SHP77 treated with DMSO at 0.1 percent for 48 hours (cell line): ENCODE results near the gene SLC39A3.
"Not testable (repeated sequence)": the region's sequence is repeated elsewhere in the genome, so short reads cannot be mapped to it uniquely, and the experiment has no call there.

Source experiments
- DNase-seq: peaks from one replicate; lab custom pipeline; 2025; lab: John Stamatoyannopoulos, UW

Gene SLC39A3

DNA sequence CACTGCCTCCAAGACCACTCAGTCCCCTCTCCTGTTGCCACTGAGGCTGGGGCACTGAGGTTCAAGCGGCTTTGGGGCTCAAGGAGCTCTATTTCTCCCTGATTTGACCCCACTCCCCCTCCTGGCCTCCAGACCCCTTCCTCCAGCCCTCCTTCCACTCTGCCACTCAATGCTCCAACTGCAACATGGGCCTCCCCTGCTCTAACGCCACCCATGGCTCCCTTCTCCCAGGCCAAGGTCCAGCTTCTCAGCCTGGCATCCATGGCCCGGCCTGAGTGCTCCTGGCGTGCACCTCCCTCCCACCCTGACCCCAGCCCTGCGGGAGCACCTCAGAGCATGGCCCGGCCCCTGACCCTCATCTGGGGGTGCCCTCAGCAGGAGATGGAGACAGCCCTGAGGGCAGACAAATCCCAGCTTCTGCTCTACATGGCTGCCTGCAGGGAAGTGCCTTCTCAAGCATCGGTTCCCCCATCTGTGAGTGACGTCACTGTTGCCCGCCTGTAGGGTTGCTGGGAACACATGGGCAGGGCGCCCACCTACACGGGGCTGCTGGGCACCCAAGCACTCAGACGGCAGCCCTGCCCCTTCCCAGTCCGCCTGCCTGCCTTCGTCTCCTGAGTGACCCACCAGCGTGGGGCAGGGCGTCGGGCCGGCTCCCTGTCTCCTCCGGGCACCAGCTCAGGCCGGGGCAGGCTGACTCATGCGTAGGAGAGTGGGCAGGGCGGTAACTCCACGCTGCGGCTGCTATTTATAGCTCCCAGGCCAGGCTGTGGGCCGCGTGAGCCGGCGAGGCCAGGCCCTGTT is 17.1 kb downstream of the SLC39A3 start:
- no peak for DNase-seq

- DNase-seq: no peak
Measured at GRCh38 chr19:2721570-2722540, 18.0 kb downstream of the SLC39A3 start.

DNA sequence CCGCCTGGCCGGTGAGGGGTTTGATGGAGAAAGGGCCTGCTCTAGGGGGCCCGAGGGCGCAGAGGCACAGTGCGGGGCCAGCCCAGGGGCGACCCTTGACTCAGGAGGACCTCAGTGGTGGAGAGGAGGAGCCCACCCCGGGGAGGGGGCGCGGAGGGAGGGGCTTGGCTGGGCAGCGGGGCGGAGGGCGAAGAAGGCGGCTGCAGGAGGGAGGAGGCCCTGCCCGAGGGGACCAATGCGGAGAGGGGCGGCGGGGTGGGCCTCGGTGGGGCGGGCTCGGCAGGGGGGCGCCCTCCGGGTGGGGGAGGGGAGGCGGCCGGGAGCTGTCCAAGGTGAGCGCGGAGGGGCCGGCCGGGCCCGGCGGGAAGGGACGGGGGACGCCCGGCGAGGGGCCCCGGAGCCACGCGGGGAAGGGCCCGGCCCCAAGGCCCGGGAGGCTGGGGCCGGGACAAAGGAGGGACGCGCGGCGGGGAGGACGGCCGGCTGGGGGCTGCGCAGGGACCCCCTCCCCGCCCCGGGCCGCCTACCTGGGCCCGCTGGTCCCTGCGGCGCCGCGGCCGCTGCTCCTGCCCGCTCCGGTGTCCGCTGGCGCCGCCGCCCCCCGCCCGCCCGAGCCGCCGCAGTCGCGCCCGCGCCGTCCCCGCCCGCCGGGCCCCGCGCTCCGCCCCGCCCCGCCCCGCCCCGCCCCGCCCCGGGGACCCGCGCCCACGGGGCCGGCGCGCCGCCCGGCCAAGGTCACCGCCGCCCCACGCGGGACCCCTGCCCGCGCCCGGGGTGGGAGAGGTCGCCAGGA is 18.8 kb downstream of the SLC39A3 start, which contains the start of gene DIRAS1:
Gene DIRAS1 (minus strand): TSS at position 596 of the 793 bp plus-strand sequence. CDS start 3,566 bp downstream, outside the sequence.
- no peak for DNase-seq

GRCh38 chr19:2719920-2720776 is 19.7 kb downstream of the SLC39A3 start:
- DNase-seq: no peak

- DNase-seq: no peak
Measured at GRCh38 chr19:2719232-2719735, 20.5 kb downstream of the SLC39A3 start.

DNA sequence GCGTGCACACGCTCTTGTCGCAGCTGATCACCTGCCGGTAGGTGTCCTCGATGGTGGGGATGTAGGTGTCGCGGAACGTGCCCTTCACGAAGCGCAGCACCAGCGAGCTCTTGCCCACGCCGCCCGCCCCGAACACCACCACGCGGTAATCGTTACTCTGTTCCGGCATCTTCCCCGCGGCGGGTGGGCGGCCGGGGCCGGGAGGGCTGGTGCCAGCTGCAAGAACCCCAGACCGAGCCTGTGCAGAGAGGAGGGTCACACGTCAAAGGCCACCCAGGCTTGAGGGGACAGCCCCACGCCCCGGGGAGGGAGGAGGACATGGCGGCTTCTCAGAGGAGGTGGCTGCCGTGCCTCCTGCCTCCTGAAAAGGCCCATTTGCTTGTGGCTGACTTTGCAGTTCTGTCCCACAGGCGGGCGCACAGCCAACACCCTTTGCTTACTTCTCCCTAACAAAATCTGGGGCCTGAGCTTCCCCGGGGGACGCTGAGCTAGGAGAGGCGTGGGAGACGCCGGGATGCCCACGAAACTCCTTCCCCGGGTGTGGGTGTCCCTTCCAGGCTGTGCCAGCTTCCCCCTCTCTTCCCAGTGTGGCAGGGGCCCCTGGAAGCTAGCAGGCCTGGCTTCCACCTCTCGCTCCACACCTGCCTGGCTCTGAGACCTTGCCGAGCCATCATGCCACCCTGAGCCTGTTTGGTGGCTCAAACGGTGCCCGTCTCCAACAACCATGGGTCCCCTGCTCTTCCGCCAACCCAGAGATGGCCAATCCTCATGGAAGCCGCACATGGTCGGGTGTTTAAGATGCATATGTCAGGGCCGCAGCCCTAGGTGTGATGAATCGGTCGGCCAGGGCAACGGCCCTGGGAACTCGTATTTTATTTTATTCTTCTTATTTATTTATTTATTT is 21.9 kb downstream of the SLC39A3 start:
- DNase-seq: no peak

GRCh38 chr19:2716722-2717637 is 22.8 kb downstream of the SLC39A3 start:
- no peak for DNase-seq

DNA sequence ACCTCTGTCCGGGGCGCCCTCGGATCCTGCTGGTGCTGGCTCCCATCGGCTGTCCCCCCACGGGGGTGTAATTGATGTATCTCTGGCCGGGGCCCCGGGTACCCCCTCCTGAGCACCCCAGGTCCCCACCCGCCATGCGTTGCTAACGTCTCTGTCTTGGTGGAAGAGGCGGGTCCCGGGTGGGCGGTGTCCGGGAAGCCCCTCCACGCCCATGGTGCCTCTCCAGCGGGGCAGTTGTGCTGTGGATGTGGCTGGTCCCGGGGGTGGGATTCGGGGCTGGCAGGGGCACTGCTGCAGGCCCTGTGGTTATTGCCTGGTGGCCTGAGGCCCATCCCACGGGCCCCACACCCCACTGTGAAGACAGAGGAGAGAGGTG is 23.6 kb downstream of the SLC39A3 start:
- no peak for DNase-seq

GRCh38 chr19:2715470-2716274 is 24.1 kb downstream of the SLC39A3 start:
- no peak for DNase-seq

- DNase-seq: no peak
Measured at GRCh38 chr19:2714531-2715269, 25.1 kb downstream of the SLC39A3 start.

GRCh38 chr19:2714102-2714501 is 25.7 kb downstream of the SLC39A3 start:
- not testable (repeated sequence) for DNase-seq

DNA sequence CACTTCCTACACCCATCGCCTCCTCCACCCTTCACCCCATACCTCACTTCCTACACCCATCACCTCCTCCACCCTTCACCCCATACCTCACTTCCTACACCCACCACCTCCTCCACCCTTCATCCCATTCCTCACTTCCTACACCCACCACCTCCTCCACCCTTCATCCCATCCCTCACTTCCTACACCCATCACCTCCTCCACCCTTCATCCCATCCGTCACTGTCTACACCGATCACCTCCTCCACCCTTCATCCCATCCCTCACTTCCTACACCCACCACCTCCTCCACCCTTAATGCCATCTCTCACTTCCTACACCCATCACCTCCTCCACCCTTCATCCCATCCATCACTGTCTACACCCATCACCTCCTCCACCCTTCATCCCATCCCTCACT is 26.6 kb downstream of the SLC39A3 start:
- DNase-seq: not testable (repeated sequence)

- DNase-seq: no peak
Measured at GRCh38 chr19:2711875-2712205, 28.0 kb downstream of the SLC39A3 start.

DNA sequence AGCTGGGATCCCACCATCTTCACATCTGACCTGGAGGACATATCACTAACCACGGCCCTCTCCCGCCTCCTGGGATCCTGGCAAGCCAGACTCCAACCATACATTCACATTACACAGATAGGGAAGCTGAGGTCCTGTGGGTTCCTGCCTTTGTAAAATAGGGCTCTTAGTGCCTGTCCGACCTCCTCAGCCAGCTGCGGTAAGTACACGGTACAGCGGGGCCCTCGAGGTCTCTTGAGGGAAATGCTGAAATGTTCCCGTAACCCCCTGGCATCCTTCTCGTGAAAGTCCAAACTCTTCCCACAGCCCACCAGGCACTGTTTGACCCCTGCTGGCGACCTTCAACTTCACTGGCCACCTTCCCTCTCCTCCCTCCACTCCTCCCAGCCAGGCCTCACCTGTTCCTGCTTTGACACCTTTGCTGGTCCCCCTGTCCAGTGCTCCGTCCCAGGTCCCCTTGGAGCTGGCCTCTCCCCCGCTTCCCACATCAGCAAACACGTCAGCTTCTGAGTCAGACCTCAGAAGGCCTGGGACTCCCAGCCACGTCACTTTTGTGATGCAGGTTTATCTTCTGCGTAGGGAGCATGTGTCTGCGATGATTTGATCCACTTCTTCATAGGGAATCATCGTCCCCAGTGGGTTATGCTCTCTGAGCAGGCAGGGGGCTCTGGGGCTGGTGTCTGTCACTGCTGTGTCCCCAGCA is 28.5 kb downstream of the SLC39A3 start:
- DNase-seq: no peak

GRCh38 chr19:2706251-2706650 is 33.6 kb downstream of the SLC39A3 start:
- no peak for DNase-seq

DNA sequence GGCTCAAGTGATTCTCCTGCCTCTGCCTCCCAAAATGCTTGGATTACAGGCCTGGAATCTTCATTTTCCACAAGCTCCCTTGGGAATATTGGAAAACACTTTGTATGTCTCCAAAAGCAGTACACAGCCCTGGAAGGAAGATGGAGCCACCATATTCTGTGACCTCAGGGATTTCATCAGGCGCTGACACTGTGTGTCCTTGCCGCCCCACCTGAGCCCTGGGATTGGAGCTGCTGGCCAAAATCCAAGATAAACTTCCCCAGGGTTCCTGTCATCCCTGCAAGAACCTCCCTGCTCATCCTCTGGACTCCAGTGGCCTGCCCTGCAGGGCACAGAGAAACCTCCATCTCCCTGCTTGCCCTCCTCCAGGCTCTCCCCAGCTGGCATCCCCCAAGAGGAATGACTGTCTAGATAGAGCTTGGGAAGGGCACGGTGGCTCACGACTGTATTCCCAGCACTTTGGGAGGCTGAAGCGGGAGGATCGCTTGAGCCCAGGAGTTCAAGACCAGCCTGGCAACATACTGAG is 36.1 kb downstream of the SLC39A3 start:
- no peak for DNase-seq
